WTC11 (cell line): Measurements from ENCODE around the gene CCSER2. TPM values are rescaled to one million over a fixed set of nuclear protein-coding genes. Genes with fewer than 3 reads are reported as not detected.
A peak's percentile ranks its signal among the peaks of the same experiment; 100 is the strongest.

ENCODE experiments used
- ATAC-seq: fragments of 200-7000 bp; cut with Tn5 transposase; 2 replicates; pipeline ENCODE4 v1.10.0; 2021; ENCODE audit warnings: mild to moderate bottlenecking, moderate library complexity
- CTCF ChIA-PET: fragments of 300-600 bp; sonication (Branson Sonifier 250); formaldehyde crosslinking; loops from one replicate; lab custom pipeline; 2021; ENCODE audit warnings: antibody characterized with exemption; lab: Charles Lee
- POLR2A ChIA-PET: fragments of 350-600 bp; sonication (Branson Sonifier 250); formaldehyde crosslinking; loops from one replicate; lab custom pipeline; 2021; ENCODE audit warnings: antibody characterized with exemption; lab: Charles Lee
- DNase-seq: peaks from one replicate; pipeline ENCODE4 v3.0.0; 2021; ENCODE audit warnings: low spot score
- H3K27ac Mint-ChIP-seq: 2 replicates; pipeline ENCODE4 v1.8.0; 2021; ENCODE audit warnings: mixed read lengths
- H3K27me3 Mint-ChIP-seq: 2 replicates; pipeline ENCODE4 v1.8.0; 2021; ENCODE audit warnings: low read depth, mild to moderate bottlenecking, moderate library complexity, mixed read lengths
- H3K36me3 Mint-ChIP-seq: 2 replicates; pipeline ENCODE4 v1.8.0; 2021; ENCODE audit warnings: mixed read lengths
- H3K4me1 Mint-ChIP-seq: 2 replicates; pipeline ENCODE4 v1.8.0; 2022; ENCODE audit warnings: mixed read lengths
- H3K4me3 Mint-ChIP-seq: 2 replicates; pipeline ENCODE4 v1.8.0; 2021; ENCODE audit warnings: mild to moderate bottlenecking, moderate library complexity, mixed read lengths
- H3K9me3 Mint-ChIP-seq: 2 replicates; pipeline ENCODE4 v1.8.0; 2021; ENCODE audit warnings: mixed read lengths
- ELF4 ChIP-seq: sonication (generic); formaldehyde crosslinking; IDR thresholded peaks from 2 replicates; pipeline ENCODE4 v1.8.1; 2022; ENCODE audit warnings: low read depth, mild to moderate bottlenecking, moderate library complexity, missing genetic modification reagents
- FOXJ3 ChIP-seq: sonication (generic); formaldehyde crosslinking; IDR thresholded peaks from 2 replicates; pipeline ENCODE4 v1.9.0; 2021; ENCODE audit warnings: missing genetic modification reagents, mild to moderate bottlenecking, borderline replicate concordance
- FOXP1 ChIP-seq: sonication (generic); formaldehyde crosslinking; IDR thresholded peaks from 2 replicates; pipeline ENCODE4 v1.8.0; 2022; ENCODE audit warnings: missing genetic modification reagents, mild to moderate bottlenecking, moderate library complexity, borderline replicate concordance
- GRHL2 ChIP-seq: fragments of 250-450 bp; sonication (Bioruptor Pico); IDR thresholded peaks from 2 replicates; pipeline ENCODE4 v1.8.0; 2022; ENCODE audit warnings: mild to moderate bottlenecking, moderate library complexity; ENCODE audit not compliant: insufficient replicate concordance, severe bottlenecking
- PRRX2 ChIP-seq: fragments of 250-450 bp; sonication (Bioruptor Pico); IDR thresholded peaks from 2 replicates; pipeline ENCODE4 v1.8.0; 2021; ENCODE audit warnings: mild to moderate bottlenecking
- TP53 ChIP-seq: sonication (generic); formaldehyde crosslinking; IDR thresholded peaks from 2 replicates; pipeline ENCODE4 v1.8.1; 2023; ENCODE audit warnings: mild to moderate bottlenecking, missing genetic modification reagents
- ZNF138 ChIP-seq: sonication (generic); formaldehyde crosslinking; conservative IDR thresholded peaks from 2 replicates; pipeline ENCODE4 v1.8.1; 2022; ENCODE audit warnings: mild to moderate bottlenecking, moderate library complexity, missing genetic modification reagents
- ZNF263 ChIP-seq: sonication (generic); formaldehyde crosslinking; IDR thresholded peaks from 2 replicates; pipeline ENCODE4 v1.8.1; 2022; ENCODE audit warnings: low read depth, mild to moderate bottlenecking, moderate library complexity, missing genetic modification reagents
- total RNA-seq: library from RNA; stranded (reverse); gene quantifications from 3 replicates; pipeline ENCODE4 v1.2.3, GENCODE V29; 2021
- TF ChIP-seq, protein P1 (sequence below): fragments of 250-450 bp; sonication (Bioruptor Pico); IDR thresholded peaks from 2 replicates; pipeline ENCODE4 v1.9.0; 2021; ENCODE audit warnings: mild to moderate bottlenecking
- TF ChIP-seq, protein P2 (sequence below): sonication (generic); formaldehyde crosslinking; IDR thresholded peaks from 2 replicates; pipeline ENCODE4 v1.8.1; 2023; ENCODE audit warnings: mild to moderate bottlenecking, moderate library complexity, missing genetic modification reagents
- TF ChIP-seq, protein P3 (sequence below): sonication (generic); formaldehyde crosslinking; conservative IDR thresholded peaks from 2 replicates; pipeline ENCODE4 v1.8.1; 2022; ENCODE audit warnings: mild to moderate bottlenecking, missing genetic modification reagents
- TF ChIP-seq, protein P4 (sequence below): fragments of 250-450 bp; sonication (Bioruptor Pico); IDR thresholded peaks from 2 replicates; pipeline ENCODE4 v1.9.0; 2021; ENCODE audit warnings: moderate library complexity, mild to moderate bottlenecking, inconsistent platforms, borderline replicate concordance
- TF ChIP-seq, protein P5 (sequence below): sonication (generic); formaldehyde crosslinking; IDR thresholded peaks from 2 replicates; pipeline ENCODE4 v1.8.0; 2023; ENCODE audit warnings: mild to moderate bottlenecking, missing genetic modification reagents
- TF ChIP-seq, protein P6 (sequence below): sonication (generic); formaldehyde crosslinking; IDR thresholded peaks from 2 replicates; pipeline ENCODE4 v1.8.0; 2023; ENCODE audit warnings: missing genetic modification reagents, mild to moderate bottlenecking, borderline replicate concordance
- TF ChIP-seq, protein P7 (sequence below): sonication (generic); formaldehyde crosslinking; IDR thresholded peaks from 2 replicates; pipeline ENCODE4 v1.8.0; 2022; ENCODE audit warnings: mild to moderate bottlenecking, missing genetic modification reagents

Gene CCSER2
- total RNA-seq, 1 experiment from 2014 or later, result 30.6 TPM

DNA sequence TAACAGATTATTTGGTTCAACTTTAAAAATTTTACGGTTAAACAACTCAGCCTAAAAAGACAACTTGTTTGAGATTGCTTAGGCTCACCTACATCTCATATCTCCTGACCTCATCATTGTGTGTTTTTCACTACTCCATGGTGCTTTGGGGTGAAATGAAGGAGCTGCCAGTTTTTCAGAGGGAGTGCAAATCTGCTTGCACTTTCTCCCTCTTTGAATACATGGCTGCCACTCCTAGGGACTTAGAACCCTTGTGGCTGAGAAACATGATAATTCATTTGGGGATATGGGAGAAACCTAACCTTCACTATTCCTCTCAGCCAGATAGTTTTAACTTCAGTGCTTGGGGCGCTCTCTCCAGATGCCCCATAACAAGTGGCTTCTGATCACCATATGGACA is 2.7 kb downstream of the CCSER2 start:
- TF ChIP-seq FOXP1 (CRISPR knock-in tag), result no peak
- TF ChIP-seq, protein P1, sequence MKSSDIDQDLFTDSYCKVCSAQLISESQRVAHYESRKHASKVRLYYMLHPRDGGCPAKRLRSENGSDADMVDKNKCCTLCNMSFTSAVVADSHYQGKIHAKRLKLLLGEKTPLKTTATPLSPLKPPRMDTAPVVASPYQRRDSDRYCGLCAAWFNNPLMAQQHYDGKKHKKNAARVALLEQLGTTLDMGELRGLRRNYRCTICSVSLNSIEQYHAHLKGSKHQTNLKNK (CRISPR knock-in tag), result no peak
- TF ChIP-seq ELF4 (CRISPR knock-in tag), result no peak
- TF ChIP-seq TP53 (CRISPR knock-in tag), result no peak
- TF ChIP-seq, protein P2, sequence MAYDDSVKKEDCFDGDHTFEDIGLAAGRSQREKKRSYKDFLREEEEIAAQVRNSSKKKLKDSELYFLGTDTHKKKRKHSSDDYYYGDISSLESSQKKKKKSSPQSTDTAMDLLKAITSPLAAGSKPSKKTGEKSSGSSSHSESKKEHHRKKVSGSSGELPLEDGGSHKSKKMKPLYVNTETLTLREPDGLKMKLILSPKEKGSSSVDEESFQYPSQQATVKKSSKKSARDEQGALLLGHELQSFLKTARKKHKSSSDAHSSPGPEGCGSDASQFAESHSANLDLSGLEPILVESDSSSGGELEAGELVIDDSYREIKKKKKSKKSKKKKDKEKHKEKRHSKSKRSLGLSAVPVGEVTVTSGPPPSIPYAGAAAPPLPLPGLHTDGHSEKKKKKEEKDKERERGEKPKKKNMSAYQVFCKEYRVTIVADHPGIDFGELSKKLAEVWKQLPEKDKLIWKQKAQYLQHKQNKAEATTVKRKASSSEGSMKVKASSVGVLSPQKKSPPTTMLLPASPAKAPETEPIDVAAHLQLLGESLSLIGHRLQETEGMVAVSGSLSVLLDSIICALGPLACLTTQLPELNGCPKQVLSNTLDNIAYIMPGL (CRISPR knock-in tag), result no peak
- TF ChIP-seq, protein P3, sequence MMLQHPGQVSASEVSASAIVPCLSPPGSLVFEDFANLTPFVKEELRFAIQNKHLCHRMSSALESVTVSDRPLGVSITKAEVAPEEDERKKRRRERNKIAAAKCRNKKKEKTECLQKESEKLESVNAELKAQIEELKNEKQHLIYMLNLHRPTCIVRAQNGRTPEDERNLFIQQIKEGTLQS (CRISPR knock-in tag), result no peak
- no peak for TF ChIP-seq FOXJ3 (CRISPR knock-in tag)
- TF ChIP-seq, protein P4, sequence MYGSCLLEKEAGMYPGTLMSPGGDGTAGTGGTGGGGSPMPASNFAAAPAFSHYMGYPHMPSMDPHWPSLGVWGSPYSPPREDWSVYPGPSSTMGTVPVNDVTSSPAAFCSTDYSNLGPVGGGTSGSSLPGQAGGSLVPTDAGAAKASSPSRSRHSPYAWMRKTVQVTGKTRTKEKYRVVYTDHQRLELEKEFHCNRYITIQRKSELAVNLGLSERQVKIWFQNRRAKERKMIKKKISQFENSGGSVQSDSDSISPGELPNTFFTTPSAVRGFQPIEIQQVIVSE, result no peak
- TF ChIP-seq ZNF138 (CRISPR knock-in tag), result no peak
- TF ChIP-seq PRRX2 (CRISPR knock-in tag), result no peak
- no peak for TF ChIP-seq GRHL2 (CRISPR knock-in tag)
- no peak for TF ChIP-seq ZNF263
- TF ChIP-seq, protein P5, sequence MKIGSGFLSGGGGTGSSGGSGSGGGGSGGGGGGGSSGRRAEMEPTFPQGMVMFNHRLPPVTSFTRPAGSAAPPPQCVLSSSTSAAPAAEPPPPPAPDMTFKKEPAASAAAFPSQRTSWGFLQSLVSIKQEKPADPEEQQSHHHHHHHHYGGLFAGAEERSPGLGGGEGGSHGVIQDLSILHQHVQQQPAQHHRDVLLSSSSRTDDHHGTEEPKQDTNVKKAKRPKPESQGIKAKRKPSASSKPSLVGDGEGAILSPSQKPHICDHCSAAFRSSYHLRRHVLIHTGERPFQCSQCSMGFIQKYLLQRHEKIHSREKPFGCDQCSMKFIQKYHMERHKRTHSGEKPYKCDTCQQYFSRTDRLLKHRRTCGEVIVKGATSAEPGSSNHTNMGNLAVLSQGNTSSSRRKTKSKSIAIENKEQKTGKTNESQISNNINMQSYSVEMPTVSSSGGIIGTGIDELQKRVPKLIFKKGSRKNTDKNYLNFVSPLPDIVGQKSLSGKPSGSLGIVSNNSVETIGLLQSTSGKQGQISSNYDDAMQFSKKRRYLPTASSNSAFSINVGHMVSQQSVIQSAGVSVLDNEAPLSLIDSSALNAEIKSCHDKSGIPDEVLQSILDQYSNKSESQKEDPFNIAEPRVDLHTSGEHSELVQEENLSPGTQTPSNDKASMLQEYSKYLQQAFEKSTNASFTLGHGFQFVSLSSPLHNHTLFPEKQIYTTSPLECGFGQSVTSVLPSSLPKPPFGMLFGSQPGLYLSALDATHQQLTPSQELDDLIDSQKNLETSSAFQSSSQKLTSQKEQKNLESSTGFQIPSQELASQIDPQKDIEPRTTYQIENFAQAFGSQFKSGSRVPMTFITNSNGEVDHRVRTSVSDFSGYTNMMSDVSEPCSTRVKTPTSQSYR (CRISPR knock-in tag), result no peak
- TF ChIP-seq, protein P6, sequence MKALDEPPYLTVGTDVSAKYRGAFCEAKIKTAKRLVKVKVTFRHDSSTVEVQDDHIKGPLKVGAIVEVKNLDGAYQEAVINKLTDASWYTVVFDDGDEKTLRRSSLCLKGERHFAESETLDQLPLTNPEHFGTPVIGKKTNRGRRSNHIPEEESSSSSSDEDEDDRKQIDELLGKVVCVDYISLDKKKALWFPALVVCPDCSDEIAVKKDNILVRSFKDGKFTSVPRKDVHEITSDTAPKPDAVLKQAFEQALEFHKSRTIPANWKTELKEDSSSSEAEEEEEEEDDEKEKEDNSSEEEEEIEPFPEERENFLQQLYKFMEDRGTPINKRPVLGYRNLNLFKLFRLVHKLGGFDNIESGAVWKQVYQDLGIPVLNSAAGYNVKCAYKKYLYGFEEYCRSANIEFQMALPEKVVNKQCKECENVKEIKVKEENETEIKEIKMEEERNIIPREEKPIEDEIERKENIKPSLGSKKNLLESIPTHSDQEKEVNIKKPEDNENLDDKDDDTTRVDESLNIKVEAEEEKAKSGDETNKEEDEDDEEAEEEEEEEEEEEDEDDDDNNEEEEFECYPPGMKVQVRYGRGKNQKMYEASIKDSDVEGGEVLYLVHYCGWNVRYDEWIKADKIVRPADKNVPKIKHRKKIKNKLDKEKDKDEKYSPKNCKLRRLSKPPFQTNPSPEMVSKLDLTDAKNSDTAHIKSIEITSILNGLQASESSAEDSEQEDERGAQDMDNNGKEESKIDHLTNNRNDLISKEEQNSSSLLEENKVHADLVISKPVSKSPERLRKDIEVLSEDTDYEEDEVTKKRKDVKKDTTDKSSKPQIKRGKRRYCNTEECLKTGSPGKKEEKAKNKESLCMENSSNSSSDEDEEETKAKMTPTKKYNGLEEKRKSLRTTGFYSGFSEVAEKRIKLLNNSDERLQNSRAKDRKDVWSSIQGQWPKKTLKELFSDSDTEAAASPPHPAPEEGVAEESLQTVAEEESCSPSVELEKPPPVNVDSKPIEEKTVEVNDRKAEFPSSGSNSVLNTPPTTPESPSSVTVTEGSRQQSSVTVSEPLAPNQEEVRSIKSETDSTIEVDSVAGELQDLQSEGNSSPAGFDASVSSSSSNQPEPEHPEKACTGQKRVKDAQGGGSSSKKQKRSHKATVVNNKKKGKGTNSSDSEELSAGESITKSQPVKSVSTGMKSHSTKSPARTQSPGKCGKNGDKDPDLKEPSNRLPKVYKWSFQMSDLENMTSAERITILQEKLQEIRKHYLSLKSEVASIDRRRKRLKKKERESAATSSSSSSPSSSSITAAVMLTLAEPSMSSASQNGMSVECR, result no peak
- TF ChIP-seq, protein P7, sequence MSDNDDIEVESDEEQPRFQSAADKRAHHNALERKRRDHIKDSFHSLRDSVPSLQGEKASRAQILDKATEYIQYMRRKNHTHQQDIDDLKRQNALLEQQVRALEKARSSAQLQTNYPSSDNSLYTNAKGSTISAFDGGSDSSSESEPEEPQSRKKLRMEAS (CRISPR knock-in tag), result no peak
- no peak for DNase-seq
- no peaks in the 10 kb centered on the region for H3K9me3 Mint-ChIP-seq
- no peaks in the 10 kb centered on the region for H3K36me3 Mint-ChIP-seq
- no peak for ATAC-seq
- no peaks in the 10 kb centered on the region for H3K27me3 Mint-ChIP-seq
- CTCF ChIA-PET, result no interaction called here
- H3K4me3 Mint-ChIP-seq, result peak overlapping the region; percentile 46
- H3K27ac Mint-ChIP-seq, result peak overlapping the region; percentile 95
- H3K4me1 Mint-ChIP-seq, result peaks cover 53% of the 10 kb centered on the region
- POLR2A ChIA-PET, result no interaction called here
